ENCODE measurements around the gene INPP5F. TPM values are rescaled to one million over a fixed set of nuclear protein-coding genes. Genes with fewer than 3 reads are reported as not detected.
"Not testable (repeated sequence)": the region's sequence is repeated elsewhere in the genome, so short reads cannot be mapped to it uniquely, and the experiment has no call there.

The INPP5F gene
- polyA plus RNA-seq, 12 donors: 15.7 to 28.5 (median 20.8) TPM; not detected in 1

GRCh38 chr10:119742947-119743648 lies 17.2 kb downstream of the INPP5F start:
- no peak for DNase-seq

- no peak for DNase-seq
These were observed 22.1 kb downstream of the INPP5F start for GRCh38 chr10:119747940-119748339.

- no peak for DNase-seq
These were observed 23.0 kb downstream of the INPP5F start for GRCh38 chr10:119748871-119749270.

- DNase-seq: no peak
These were observed 23.6 kb downstream of the INPP5F start for GRCh38 chr10:119749455-119749854.

GRCh38 chr10:119750391-119751230 lies 24.8 kb downstream of the INPP5F start:
- peak; percentile 70 for DNase-seq

GRCh38 chr10:119753309-119753708 lies 27.5 kb downstream of the INPP5F start:
- DNase-seq: no peak

- DNase-seq: no peak
These were observed 28.2 kb downstream of the INPP5F start for GRCh38 chr10:119754085-119754484.

- no peak for DNase-seq
These were observed 29.1 kb downstream of the INPP5F start for GRCh38 chr10:119754936-119755335.

- no peak for DNase-seq
These were observed 29.6 kb downstream of the INPP5F start for GRCh38 chr10:119755446-119755845.

GRCh38 chr10:119758448-119759195 lies 32.8 kb downstream of the INPP5F start:
- DNase-seq: no peak

GRCh38 chr10:119759832-119760231 lies 34.0 kb downstream of the INPP5F start:
- DNase-seq: no peak

GRCh38 chr10:119761106-119761505 lies 35.3 kb downstream of the INPP5F start:
- no peak for DNase-seq

- no peak for DNase-seq
These were observed 36.2 kb downstream of the INPP5F start for GRCh38 chr10:119762035-119762434.

- no peak for DNase-seq
These were observed 37.3 kb downstream of the INPP5F start for GRCh38 chr10:119762805-119763798.

- no peak for DNase-seq
These were observed 42.7 kb downstream of the INPP5F start for GRCh38 chr10:119768455-119769094.

GRCh38 chr10:119769886-119770285 lies 44.0 kb downstream of the INPP5F start:
- no peak for DNase-seq

GRCh38 chr10:119770928-119771327 lies 45.1 kb downstream of the INPP5F start:
- no peak for DNase-seq

- no peak for DNase-seq
These were observed 46.5 kb downstream of the INPP5F start for GRCh38 chr10:119772334-119772733.

- not testable (repeated sequence) for DNase-seq
These were observed 47.2 kb downstream of the INPP5F start for GRCh38 chr10:119773041-119773440.

GRCh38 chr10:119775529-119775928 lies 49.7 kb downstream of the INPP5F start:
- no peak for DNase-seq

- DNase-seq: no peak
These were observed 50.7 kb downstream of the INPP5F start for GRCh38 chr10:119776536-119776935.
